Heart left ventricle (tissue), 16 donors: Measurements from ENCODE around the gene SMARCA5. TPM values are rescaled to one million over a fixed set of nuclear protein-coding genes. Genes with fewer than 3 reads are reported as not detected.

Experiments used
- ATAC-seq, 4 donors: fragments of 200-7000 bp; cut with Tn5 transposase; one replicate each; pipeline ENCODE4 v1.9.1; 2020 to 2022; ENCODE audit warnings: moderate library complexity in 4 of 4, mild to moderate bottlenecking in 3 of 4, moderate number of reproducible peaks in 1 of 4
- DNase-seq, 5 donors: peaks; one replicate each; pipeline ENCODE4 v3.0.0-alpha.2; 2020
- H3K27ac ChIP-seq, 12 donors: fragments of 200-600 bp; sonication (generic) in 4 of 12; one replicate each; pipeline versions ENCODE4 v1.5.0 to v1.8.0; 2016 to 2022; ENCODE audit warnings: mild to moderate bottlenecking in 2 of 12
- H3K27me3 ChIP-seq, 9 donors: fragments of 200-600 bp; sonication (generic) in 2 of 9; one replicate each; pipeline versions ENCODE4 v1.5.1 to v1.8.0; 2016 to 2022; ENCODE audit warnings: mild to moderate bottlenecking in 3 of 9
- H3K36me3 ChIP-seq, 9 donors: fragments of 200-600 bp; sonication (generic) in 2 of 9; one replicate each; pipeline versions ENCODE4 v1.5.0 to v1.8.0; 2018 to 2022; ENCODE audit warnings: mild to moderate bottlenecking in 2 of 9
- H3K4me1 ChIP-seq, 12 donors: fragments of 200-600 bp; sonication (generic) in 4 of 12; one replicate each; pipeline versions ENCODE4 v1.5.0 to v1.8.0; 2016 to 2022; ENCODE audit warnings: mild to moderate bottlenecking in 3 of 12
- H3K4me3 ChIP-seq, 12 donors: fragments of 200-600 bp; sonication (generic) in 4 of 12; one replicate each; pipeline versions ENCODE4 v1.5.0 to v1.8.0; 2017 to 2022; ENCODE audit warnings: mild to moderate bottlenecking in 9 of 12, moderate library complexity in 4 of 12
- H3K9me3 ChIP-seq, 12 donors: fragments of 200-600 bp; sonication (generic) in 4 of 12; one replicate each; pipeline versions ENCODE4 v1.5.0 to v1.8.0; 2016 to 2022; ENCODE audit warnings: mild to moderate bottlenecking in 1 of 12
- POLR2A ChIP-seq, 2 donors: fragments of 450-650 bp; IDR thresholded peaks; one replicate each; pipeline ENCODE4 v1.6.1; 2017; ENCODE audit warnings: antibody characterized with exemption in 2 of 2, mild to moderate bottlenecking in 2 of 2, moderate library complexity in 2 of 2
- WGBS, 4 donors: extraction: QIAGEN DNeasy Blood & Tissue Kit in 2 of 4; methylation state at CpG; one replicate each; pipeline versions ENCODE4 v1.1.5 to v1.1.7; 2013 to 2018; 5-methylcytosine and 5-hydroxymethylcytosine counted together
- intact Hi-C, 10 donors: fragments of 100-400 bp; cut with DNase I; formaldehyde crosslinking; loops; one replicate each; pipeline versions ENCODE4 v1.11.1 to v1.14.2; 2022
- polyA plus RNA-seq, 2 donors: library from polyadenylated mRNA; stranded (reverse); fragments of 200-250 nt; gene quantifications; one replicate each; pipeline ENCODE4 v1.2.3, GENCODE V29; 2013
- total RNA-seq, 9 donors: library from RNA; depleted of rRNA in 2 of 9; stranded (reverse); fragments of >200 nt in 2 of 9; fragmentation: NEBNext Ultra II Directional in 3 of 9; extraction: Animal tissue kit (Norgen Biotek cat#: 25700) in 3 of 9; gene quantifications; one replicate each; pipeline versions ENCODE4 v1.1.0 to v1.2.4, GENCODE V29; 2016 to 2023
- TF ChIP-seq, protein P1 (sequence below), 12 donors: fragments of 200-600 bp; sonication (generic) in 4 of 12; IDR thresholded peaks; one replicate each; pipeline versions ENCODE4 v1.5.0 to v1.8.0; 2018 to 2022; ENCODE audit warnings: antibody characterized with exemption in 12 of 12, mild to moderate bottlenecking in 5 of 12
- donor health status: ischemic (EF 13 %, LVEDD 7.1; RV severe dilation, severe dysfunction).
- donor health status: healthy with polysubstance abuse.
- donor health status: DM: no; HTN: yes; CAD: no.
- donor health status: DM: no; HTN: no; CAD: no.
- donor health status: ischemic (EF 25% LVEDD 6.9; RV normal size, moderate dysfunction).
- donor health status: ischemic (EF 25% LVEDD 5.7; RV mildly dilated, moderate dysfunction).
- donor health status: healthy.
- donor health status: DM: yes; HTN: yes; CAD: no.
- donor health status: ischemic (EF 35%, LVEDD 5.7; RV mildly dilated, moderate dysfunction).
- donor health status: nonischemic (EF 11% LVEDD 7.7; RV severe dilation, severe dysfunction).
- donor health status: DM: yes; HTN: yes; CAD: no.
- donor health status: PGD.
- donor health status: ischemic (EF 29% LVEDD 5.4; RV normal size, mild dysfunction).
- donor health status: nonischemic (EF 23%, LVEDD 6.1; RV moderate dilation, normal function).

The SMARCA5 gene
- total and polyA plus RNA-seq, 11 donors, result 9.1 to 36.3 (median 29.2) TPM

DNA sequence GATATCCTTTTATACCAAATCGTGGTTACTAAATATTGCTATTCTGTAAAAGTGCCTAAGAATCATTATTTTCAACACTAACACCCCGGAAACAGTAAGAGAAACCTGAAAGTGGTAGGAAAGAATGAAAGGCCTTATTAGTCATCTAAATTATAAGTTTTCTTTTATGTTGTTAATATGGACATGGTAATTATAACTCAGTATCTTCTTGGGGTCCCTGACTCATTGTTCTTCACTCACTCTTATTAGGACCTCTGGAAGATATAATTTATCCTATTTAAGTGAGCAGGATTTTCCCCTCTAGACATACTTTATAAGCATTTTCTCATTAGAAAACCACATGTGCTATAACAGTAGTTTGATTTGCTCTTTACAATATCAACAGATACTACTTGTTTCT is 51.0 kb downstream of the SMARCA5 start:
- ATAC-seq, result no peak
- intact Hi-C loops, result loop anchor here in 3 of 10 donors (5.0 to 10.0 kb wide), 2 partner anchors 343 to 350 kb away; partner anchors contain the start of gene GYPE (in 1 of the 3)
- 89 to 97% (median 92%) methylated on average over 2 of the region's 2 CpGs for WGBS, 4 donors

DNA sequence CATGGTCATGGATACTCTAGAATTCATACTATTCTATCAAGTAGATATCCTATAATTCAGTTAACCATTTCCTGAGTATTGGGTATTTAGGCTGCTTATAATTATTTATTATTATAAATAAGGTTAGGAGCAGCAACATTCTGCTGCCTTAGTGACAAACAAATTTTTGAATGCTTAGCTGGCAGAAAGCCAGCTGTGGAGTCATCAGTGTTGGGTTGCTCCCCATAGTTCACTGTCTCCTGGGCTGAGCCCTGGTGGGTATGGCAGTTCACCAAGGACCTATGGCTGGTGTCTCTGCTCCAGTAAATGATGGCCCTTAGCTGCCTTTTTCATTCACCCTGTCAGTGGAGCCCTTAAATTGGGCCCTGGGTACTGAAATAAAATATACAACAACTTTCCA is 61.8 kb downstream of the SMARCA5 start:
- H3K36me3 ChIP-seq, result no peaks in the 10 kb centered on the region
- no peak overlapping the region for H3K4me3 ChIP-seq
- H3K9me3 ChIP-seq, result no peaks in the 10 kb centered on the region
- ATAC-seq (no peak), DNase-seq (no peak)
- TF ChIP-seq POLR2A (IDR thresholded peaks at IDR 0.05), result no peak
- TF ChIP-seq, protein P1, sequence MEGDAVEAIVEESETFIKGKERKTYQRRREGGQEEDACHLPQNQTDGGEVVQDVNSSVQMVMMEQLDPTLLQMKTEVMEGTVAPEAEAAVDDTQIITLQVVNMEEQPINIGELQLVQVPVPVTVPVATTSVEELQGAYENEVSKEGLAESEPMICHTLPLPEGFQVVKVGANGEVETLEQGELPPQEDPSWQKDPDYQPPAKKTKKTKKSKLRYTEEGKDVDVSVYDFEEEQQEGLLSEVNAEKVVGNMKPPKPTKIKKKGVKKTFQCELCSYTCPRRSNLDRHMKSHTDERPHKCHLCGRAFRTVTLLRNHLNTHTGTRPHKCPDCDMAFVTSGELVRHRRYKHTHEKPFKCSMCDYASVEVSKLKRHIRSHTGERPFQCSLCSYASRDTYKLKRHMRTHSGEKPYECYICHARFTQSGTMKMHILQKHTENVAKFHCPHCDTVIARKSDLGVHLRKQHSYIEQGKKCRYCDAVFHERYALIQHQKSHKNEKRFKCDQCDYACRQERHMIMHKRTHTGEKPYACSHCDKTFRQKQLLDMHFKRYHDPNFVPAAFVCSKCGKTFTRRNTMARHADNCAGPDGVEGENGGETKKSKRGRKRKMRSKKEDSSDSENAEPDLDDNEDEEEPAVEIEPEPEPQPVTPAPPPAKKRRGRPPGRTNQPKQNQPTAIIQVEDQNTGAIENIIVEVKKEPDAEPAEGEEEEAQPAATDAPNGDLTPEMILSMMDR (IDR thresholded peaks at IDR 0.05), result no peak
- H3K4me1 ChIP-seq, result no peaks in the 10 kb centered on the region
- intact Hi-C loops, result loop anchor here in 1 of 10 donors (10.0 kb wide), 1 partner anchor 189 kb away; no protein-coding TSS in a partner anchor
- no peaks in the 10 kb centered on the region for H3K27me3 ChIP-seq
- H3K27ac ChIP-seq, result no peak overlapping the region

More for the DNA sequence above, 51.0 kb downstream of the SMARCA5 start:
- Histone ChIP-seq H3K27ac (no peak overlapping the region), H3K4me3 (no peak overlapping the region), H3K27me3 (no peaks in the 10 kb centered on the region), H3K36me3 (no peaks in the 10 kb centered on the region), H3K9me3 (peaks cover 0 to 4% (median 0%) of the 10 kb centered on the region in 12 donors), H3K4me1 (peaks cover 0 to 6% (median 0%) of the 10 kb centered on the region in 12 donors)
- TF ChIP-seq, protein P1 (IDR thresholded peaks at IDR 0.05), result no peak
- DNase-seq, result no peak

DNA sequence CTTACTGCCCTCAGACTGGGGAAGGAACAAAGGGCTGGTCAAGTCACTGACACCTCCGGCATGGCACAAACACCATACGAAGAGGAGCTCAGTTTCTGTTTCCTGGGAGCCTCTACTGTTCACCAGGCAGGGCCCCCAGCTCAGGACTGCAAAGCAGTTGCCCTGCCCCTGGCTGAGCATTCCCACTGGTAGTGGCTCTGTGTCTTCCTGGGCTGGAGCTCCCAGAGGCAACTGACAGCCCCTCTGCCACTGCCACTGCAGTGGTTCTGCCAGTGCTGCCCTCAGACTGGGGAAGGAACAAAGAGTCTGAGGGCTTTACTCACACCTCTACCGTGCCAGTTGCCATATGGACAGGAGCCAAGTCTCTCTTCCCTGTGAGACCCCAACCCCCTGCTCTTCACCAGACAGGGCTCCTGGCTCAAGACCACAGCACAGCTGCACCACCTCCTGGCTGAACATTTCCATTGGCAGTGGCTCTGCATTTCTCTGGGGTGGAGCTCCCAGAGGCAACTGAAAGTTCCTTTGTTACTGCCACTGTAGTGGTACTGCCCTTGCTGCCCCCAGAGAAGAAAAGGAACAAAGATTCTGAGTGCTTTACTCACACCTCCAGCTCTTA is 67.9 kb downstream of the SMARCA5 start:
- WGBS, 4 donors, result 51 to 77% (median 62%) methylated on average over 3 of the region's 3 CpGs
- peak overlapping the region in 1 of 12 donors; percentile 4 for H3K27ac ChIP-seq
- H3K4me1 ChIP-seq, result peaks cover 0 to 16% (median 0%) of the 10 kb centered on the region in 12 donors
- no peak for ATAC-seq
- peaks cover 0 to 27% (median 0%) of the 10 kb centered on the region in 12 donors for H3K9me3 ChIP-seq
- intact Hi-C loops, result no loop called here
- no peaks in the 10 kb centered on the region for H3K36me3 ChIP-seq
- no peak overlapping the region for H3K4me3 ChIP-seq
- no peaks in the 10 kb centered on the region for H3K27me3 ChIP-seq
- no peak for TF ChIP-seq POLR2A (IDR thresholded peaks at IDR 0.05)
- TF ChIP-seq, protein P1 (IDR thresholded peaks at IDR 0.05), result peak in 2 of 12 donors; percentile 9 to 12
- DNase-seq, result peak in 1 of 5 donors; percentile 54

DNA sequence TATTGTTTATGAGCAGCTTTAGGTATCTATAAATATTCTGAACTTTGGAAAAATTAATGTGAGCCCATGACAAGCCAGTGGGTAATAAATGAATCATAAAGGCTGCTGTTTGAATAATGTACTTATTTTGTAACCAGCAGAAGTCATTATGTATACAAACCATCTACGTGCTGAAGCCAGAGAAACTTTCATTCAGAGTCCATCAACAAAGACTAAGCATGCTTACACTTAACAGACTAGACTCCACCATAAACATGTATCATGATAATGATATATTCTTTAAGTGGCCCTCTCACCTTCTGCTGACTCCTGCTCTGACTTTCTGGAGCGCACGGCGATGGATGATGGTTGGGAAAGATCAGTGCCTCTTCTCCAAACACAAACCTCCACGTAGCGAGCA is 72.0 kb downstream of the SMARCA5 start:
- intact Hi-C loops, result no loop called here
- whole genome bisulfite sequencing, 4 donors, result 92 to 96% (median 94%) methylated on average over 6 of the region's 6 CpGs

More for the DNA sequence above, 72.0 kb downstream of the SMARCA5 start:
- Histone ChIP-seq H3K4me3 (no peak overlapping the region), H3K27me3 (no peaks in the 10 kb centered on the region), H3K27ac (peak overlapping the region in 4 of 12 donors; percentile 28 to 53 (median 47)), H3K36me3 (no peaks in the 10 kb centered on the region), H3K4me1 (peaks cover 0 to 16% (median 0%) of the 10 kb centered on the region in 12 donors), H3K9me3 (peaks cover 0 to 27% (median 0%) of the 10 kb centered on the region in 12 donors)
- no peak for DNase-seq
- ATAC-seq, result no peak
- TF ChIP-seq, protein P1 (IDR thresholded peaks at IDR 0.05), result no peak
- TF ChIP-seq POLR2A (IDR thresholded peaks at IDR 0.05), result no peak
